Upper lobe of left lung (tissue), 6 donors: ENCODE measurements around the gene ALPK1. TPM values are rescaled to one million over a fixed set of nuclear protein-coding genes. Genes with fewer than 3 reads are reported as not detected.

ENCODE experiments used
- ATAC-seq, 2 donors: fragments of 200-7000 bp; cut with Tn5 transposase; one replicate each; pipeline ENCODE4 v1.9.1; 2022; ENCODE audit warnings: mild to moderate bottlenecking in 2 of 2, moderate library complexity in 2 of 2; ENCODE audit not compliant: low FRiP score in 2 of 2
- DNase-seq, 2 donors: peaks; one replicate each; pipeline ENCODE4 v3.0.0-alpha.2; 2019 to 2020
- H3K27ac ChIP-seq, 4 donors: fragments of 200-600 bp; sonication (generic); one replicate each; pipeline ENCODE4 v1.5.1; 2016 to 2019
- H3K27me3 ChIP-seq, 4 donors: fragments of 200-600 bp; sonication (generic); one replicate each; pipeline ENCODE4 v1.5.1; 2017 to 2019
- H3K36me3 ChIP-seq, 4 donors: fragments of 200-600 bp; sonication (generic); one replicate each; pipeline ENCODE4 v1.5.1; 2016 to 2019
- H3K4me1 ChIP-seq, 4 donors: fragments of 200-600 bp; sonication (generic); one replicate each; pipeline ENCODE4 v1.5.1; 2018 to 2019
- H3K4me3 ChIP-seq, 4 donors: fragments of 200-600 bp; sonication (generic); one replicate each; pipeline ENCODE4 v1.5.1; 2017 to 2019; ENCODE audit warnings: mild to moderate bottlenecking in 2 of 4, moderate library complexity in 1 of 4
- H3K9me3 ChIP-seq, 4 donors: fragments of 200-600 bp; sonication (generic); one replicate each; pipeline ENCODE4 v1.5.1; 2018 to 2019
- CTCF ChIP-seq, 6 experiments: fragments of 450-650 bp in 4 of 6; fragments of 200-600 bp in 2 of 6; sonication (generic) in 2 of 6; IDR thresholded peaks; one replicate each; pipeline ENCODE4 v1.5.1; 2016 to 2019; ENCODE audit warnings: antibody characterized with exemption in 6 of 6
- EP300 ChIP-seq, 4 donors: sonication (generic); formaldehyde crosslinking; IDR thresholded peaks; one replicate each; pipeline ENCODE4 v1.5.1; 2017; ENCODE audit warnings: antibody characterized with exemption in 4 of 4, control low read depth in 2 of 4
- POLR2A ChIP-seq, 4 donors: fragments of 450-650 bp; IDR thresholded peaks; one replicate each; pipeline ENCODE4 v1.5.1; 2016 to 2017; ENCODE audit warnings: antibody characterized with exemption in 4 of 4, mild to moderate bottlenecking in 2 of 4
- POLR2AphosphoS5 ChIP-seq, 2 donors: sonication (generic); formaldehyde crosslinking; IDR thresholded peaks; one replicate each; pipeline ENCODE4 v1.5.1; 2017; ENCODE audit warnings: antibody characterized with exemption in 2 of 2
- WGBS, 2 donors: methylation state at CpG; one replicate each; pipeline ENCODE4 v1.1.5; 2017 to 2018; 5-methylcytosine and 5-hydroxymethylcytosine counted together
- total RNA-seq, 6 donors: library from RNA; depleted of rRNA in 4 of 6; stranded (reverse); fragments of >200 nt in 4 of 6; gene quantifications; one replicate each; pipeline versions ENCODE4 v1.1.0 to v1.2.1, GENCODE V29; 2016 to 2021
- donor health status: DM: no; HTN: no; CAD: no; lungs with moderate emphysema.
- donor health status: DM: no; HTN: yes; CAD: no; lungs with severe emphysema.

The ALPK1 gene
- total RNA-seq, 6 donors from 2014 or later: 22.7 to 68.0 (median 35.6) TPM

- Histone ChIP-seq H3K4me3 (no peak overlapping the region), H3K27me3 (no peaks in the 10 kb centered on the region), H3K4me1 (no peaks in the 10 kb centered on the region), H3K9me3 (no peaks in the 10 kb centered on the region), H3K27ac (no peak overlapping the region), H3K36me3 (peaks cover 0 to 15% (median 0%) of the 10 kb centered on the region in 4 donors)
- TF ChIP-seq POLR2A (IDR thresholded peaks at IDR 0.05): no peak
- no peak for TF ChIP-seq EP300 (IDR thresholded peaks at IDR 0.05)
- no peak for TF ChIP-seq CTCF (IDR thresholded peaks at IDR 0.05)
- TF ChIP-seq POLR2AphosphoS5 (IDR thresholded peaks at IDR 0.05): no peak
- DNase-seq (no peak), ATAC-seq (no peak)
- 76 to 77% methylated on average over 7 of the region's 7 CpGs for WGBS, 2 donors
These were observed 124.7 kb downstream of the ALPK1 start for GRCh38 chr4:112421911-112422310.

GRCh38 chr4:112422644-112423043 lies 125.5 kb downstream of the ALPK1 start:
- H3K36me3 ChIP-seq: peaks cover 0 to 18% (median under 1%) of the 10 kb centered on the region in 4 donors
- no peaks in the 10 kb centered on the region for H3K27me3 ChIP-seq
- ATAC-seq (no peak), DNase-seq (no peak)
- no peaks in the 10 kb centered on the region for H3K9me3 ChIP-seq
- H3K4me3 ChIP-seq: no peak overlapping the region
- no peak for TF ChIP-seq EP300 (IDR thresholded peaks at IDR 0.05)
- no peak overlapping the region for H3K27ac ChIP-seq
- WGBS, 2 donors: 67 to 79% methylated on average over 2 of the region's 2 CpGs
- H3K4me1 ChIP-seq: no peaks in the 10 kb centered on the region

GRCh38 chr4:112423591-112423990 lies 126.4 kb downstream of the ALPK1 start:
- no peak overlapping the region for H3K4me3 ChIP-seq
- no peak for ATAC-seq
- WGBS, 2 donors: 88 to 93% methylated on average over 1 of the region's 1 CpG
- H3K27me3 ChIP-seq: no peaks in the 10 kb centered on the region
- no peak overlapping the region for H3K27ac ChIP-seq
- no peak for TF ChIP-seq CTCF (IDR thresholded peaks at IDR 0.05)
- TF ChIP-seq POLR2AphosphoS5 (IDR thresholded peaks at IDR 0.05): no peak
- no peak for TF ChIP-seq EP300 (IDR thresholded peaks at IDR 0.05)
- no peak for TF ChIP-seq POLR2A (IDR thresholded peaks at IDR 0.05)
- no peaks in the 10 kb centered on the region for H3K4me1 ChIP-seq
- no peaks in the 10 kb centered on the region for H3K9me3 ChIP-seq
- H3K36me3 ChIP-seq: peaks cover 0 to 27% (median 3%) of the 10 kb centered on the region in 4 donors
- DNase-seq: no peak

- DNase-seq (no peak), ATAC-seq (no peak)
- Histone ChIP-seq H3K4me1 (no peaks in the 10 kb centered on the region), H3K4me3 (no peak overlapping the region), H3K27ac (no peak overlapping the region), H3K27me3 (no peaks in the 10 kb centered on the region), H3K9me3 (no peaks in the 10 kb centered on the region), H3K36me3 (peaks cover 0 to 45% (median 10%) of the 10 kb centered on the region in 4 donors)
- TF ChIP-seq POLR2AphosphoS5 (IDR thresholded peaks at IDR 0.05): no peak
- TF ChIP-seq EP300 (IDR thresholded peaks at IDR 0.05): no peak
- TF ChIP-seq CTCF (IDR thresholded peaks at IDR 0.05): no peak
- TF ChIP-seq POLR2A (IDR thresholded peaks at IDR 0.05): no peak
- 89 to 92% methylated on average over 4 of the region's 4 CpGs for WGBS, 2 donors
These were observed 128.7 kb downstream of the ALPK1 start for GRCh38 chr4:112425823-112426222.

- TF ChIP-seq EP300 (IDR thresholded peaks at IDR 0.05): no peak
- Histone ChIP-seq H3K9me3 (no peaks in the 10 kb centered on the region), H3K4me3 (no peak overlapping the region), H3K4me1 (no peaks in the 10 kb centered on the region), H3K27ac (no peak overlapping the region), H3K36me3 (peaks cover 0 to 46% (median 10%) of the 10 kb centered on the region in 4 donors), H3K27me3 (no peaks in the 10 kb centered on the region)
- no peak for DNase-seq
- 82 to 86% methylated on average over 3 of the region's 3 CpGs for WGBS, 2 donors
- ATAC-seq: no peak
These were observed 129.2 kb downstream of the ALPK1 start for GRCh38 chr4:112426416-112426815.

- peaks cover 0 to 47% (median 15%) of the 10 kb centered on the region in 4 donors for H3K36me3 ChIP-seq
- H3K4me3 ChIP-seq: no peak overlapping the region
- H3K27me3 ChIP-seq: no peaks in the 10 kb centered on the region
- ATAC-seq: no peak
- H3K27ac ChIP-seq: no peak overlapping the region
- WGBS, 2 donors: 64 to 82% methylated on average over 2 to 4 of the region's 4 CpGs
- H3K9me3 ChIP-seq: no peaks in the 10 kb centered on the region
- no peaks in the 10 kb centered on the region for H3K4me1 ChIP-seq
- DNase-seq: no peak
- TF ChIP-seq POLR2A (IDR thresholded peaks at IDR 0.05) (no peak), CTCF (IDR thresholded peaks at IDR 0.05) (no peak), EP300 (IDR thresholded peaks at IDR 0.05) (no peak), POLR2AphosphoS5 (IDR thresholded peaks at IDR 0.05) (no peak)
These were observed 134.0 kb downstream of the ALPK1 start for GRCh38 chr4:112431158-112431557.
